ENCODE data around the gene ZNF280A. TPM values are rescaled to one million over a fixed set of nuclear protein-coding genes. Genes with fewer than 3 reads are reported as not detected.

ZNF280A gene
- total RNA-seq, 2 donors from 2014 or later: not detected

DNA sequence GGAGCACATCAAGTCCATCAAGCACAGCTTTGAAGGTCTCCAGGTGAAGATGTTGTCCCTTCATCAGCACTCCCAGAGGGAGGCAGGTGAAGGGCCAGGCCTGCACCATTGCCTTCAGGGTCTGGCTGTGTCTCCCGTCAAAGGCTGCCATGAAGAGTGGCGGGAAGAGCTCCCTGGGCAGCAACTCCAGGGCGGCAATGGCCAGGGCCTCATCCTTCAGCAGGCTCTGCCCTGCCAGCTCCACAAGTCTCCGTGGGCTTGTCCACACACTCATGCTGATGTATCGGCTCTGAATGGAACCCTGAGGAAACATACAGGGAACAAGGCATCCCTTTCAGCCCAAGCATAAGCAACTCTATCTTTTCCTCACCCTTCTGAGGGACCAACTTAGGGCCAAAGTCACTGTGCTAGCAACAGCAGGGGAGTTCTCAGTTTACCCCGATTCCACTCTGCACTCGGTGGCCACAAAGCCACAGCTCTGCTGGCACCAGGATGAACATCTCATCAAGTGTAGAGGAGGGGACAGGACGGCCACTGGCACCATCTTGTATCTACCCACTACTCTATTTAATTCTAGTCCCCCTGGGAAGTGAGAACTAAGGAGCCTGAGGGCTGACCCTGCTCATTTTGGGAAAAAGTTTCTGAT is 30.8 kb upstream of the ZNF280A start:
- H3K4me1 ChIP-seq (replicated peaks): no peaks in the 10 kb centered on the region
- no peak overlapping the region for H3K4me3 ChIP-seq
- H3K9me3 ChIP-seq: no peaks in the 10 kb centered on the region
- no peak for DNase-seq (ENCODE audit: low spot score)
- H3K36me3 ChIP-seq: no peaks in the 10 kb centered on the region
- intact Hi-C loops (cut with DNase I): no loop called here
- 91% methylated on average over 8 of the region's 8 CpGs for WGBS
- no peaks in the 10 kb centered on the region for H3K27me3 ChIP-seq (replicated peaks; ENCODE audit: insufficient read depth)
- H3K27ac ChIP-seq: no peak overlapping the region
- TF ChIP-seq POLR2A (IDR thresholded peaks at IDR 0.05) (no peak), CTCF (IDR thresholded peaks at IDR 0.05) (no peak), POLR2AphosphoS5 (IDR thresholded peaks at IDR 0.05) (no peak)

DNA sequence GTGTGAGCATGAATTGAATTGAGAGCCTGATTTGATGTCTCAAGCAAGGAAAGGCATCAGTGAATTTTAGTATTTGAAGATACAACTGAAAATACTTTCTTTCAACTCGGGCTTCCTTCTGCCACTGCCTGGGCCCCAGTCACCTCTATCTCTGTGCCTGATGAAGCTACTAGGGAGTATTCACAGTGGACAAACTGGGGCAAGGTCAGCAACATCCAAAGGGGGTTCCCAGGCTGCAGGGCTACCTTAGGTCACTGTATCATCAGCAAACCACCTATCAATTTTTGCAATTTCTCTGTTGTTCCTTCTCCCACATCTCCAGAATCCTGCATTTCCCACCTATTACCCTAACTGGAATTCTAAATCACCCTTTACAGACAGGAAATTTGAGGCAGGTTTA is 28.8 kb upstream of the ZNF280A start:
- WGBS: 71% methylated on average over 1 of the region's 1 CpG
- no peaks in the 10 kb centered on the region for H3K36me3 ChIP-seq
- no peaks in the 10 kb centered on the region for H3K4me1 ChIP-seq (replicated peaks)
- no peak for DNase-seq (ENCODE audit: low spot score)
- H3K27me3 ChIP-seq (replicated peaks; ENCODE audit: insufficient read depth): no peaks in the 10 kb centered on the region
- TF ChIP-seq POLR2AphosphoS5 (IDR thresholded peaks at IDR 0.05) (no peak), CTCF (IDR thresholded peaks at IDR 0.05) (no peak), POLR2A (IDR thresholded peaks at IDR 0.05) (no peak)
- H3K4me3 ChIP-seq: no peak overlapping the region
- intact Hi-C loops (cut with DNase I): no loop called here
- H3K9me3 ChIP-seq: no peaks in the 10 kb centered on the region
- H3K27ac ChIP-seq: no peak overlapping the region

DNA sequence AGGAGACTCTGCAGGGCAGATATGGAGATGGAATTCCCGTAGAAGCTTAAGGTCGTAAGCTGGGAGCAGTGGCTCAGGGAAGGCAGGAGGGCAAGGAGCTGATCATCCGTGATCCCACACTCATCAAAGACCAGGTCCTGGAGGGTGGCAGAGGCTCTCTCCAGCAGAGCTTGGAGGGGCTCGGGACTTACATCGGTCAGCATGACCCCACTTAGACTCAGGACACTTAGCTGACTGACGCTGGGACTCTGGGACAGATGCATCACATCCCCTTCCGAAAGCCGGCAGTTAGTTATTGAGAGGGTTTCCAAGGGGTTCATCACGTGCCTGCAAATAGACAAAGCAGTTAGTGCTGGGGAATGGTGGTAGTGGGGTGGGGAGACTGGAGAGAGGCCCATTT is 28.2 kb upstream of the ZNF280A start:
- Histone ChIP-seq H3K4me3 (no peak overlapping the region), H3K9me3 (no peaks in the 10 kb centered on the region), H3K27me3 (replicated peaks; ENCODE audit: insufficient read depth) (no peaks in the 10 kb centered on the region), H3K27ac (no peak overlapping the region), H3K4me1 (replicated peaks) (no peaks in the 10 kb centered on the region), H3K36me3 (no peaks in the 10 kb centered on the region)
- DNase-seq (ENCODE audit: low spot score): no peak
- TF ChIP-seq CTCF (IDR thresholded peaks at IDR 0.05) (no peak), POLR2A (IDR thresholded peaks at IDR 0.05) (no peak), POLR2AphosphoS5 (IDR thresholded peaks at IDR 0.05) (no peak)
- WGBS: 71% methylated on average over 9 of the region's 9 CpGs
- intact Hi-C loops (cut with DNase I): no loop called here

DNA sequence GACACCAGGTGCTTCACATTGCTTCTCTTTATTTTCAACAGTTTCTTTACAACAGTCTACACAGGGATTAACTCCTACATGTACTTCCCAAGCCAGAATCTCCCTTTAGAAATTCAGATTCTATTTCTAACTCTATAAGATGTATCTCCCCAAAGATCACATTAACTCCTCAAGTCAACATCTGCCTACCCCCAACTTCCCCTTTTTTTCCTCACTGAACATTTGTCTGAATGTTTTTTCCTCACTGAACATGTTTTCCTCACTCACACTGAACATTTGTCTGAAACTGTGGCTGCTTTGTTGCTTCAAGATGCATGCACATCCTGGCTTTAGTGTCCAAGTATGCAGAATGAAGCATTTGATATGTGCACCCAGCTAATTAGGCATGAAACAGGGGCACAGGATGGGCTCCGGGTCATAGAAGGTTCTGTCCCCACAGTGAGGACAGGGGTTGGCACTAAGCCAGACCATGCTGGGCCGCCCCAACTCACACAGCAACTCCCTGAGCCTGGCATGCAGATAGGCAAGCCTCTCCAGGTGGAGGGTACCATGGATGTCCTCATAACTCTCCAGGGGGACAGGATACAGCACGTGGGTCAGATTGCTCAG is 27.7 kb upstream of the ZNF280A start:
- Histone ChIP-seq H3K27ac (no peak overlapping the region), H3K4me3 (no peak overlapping the region), H3K4me1 (replicated peaks) (no peaks in the 10 kb centered on the region), H3K9me3 (no peaks in the 10 kb centered on the region), H3K27me3 (replicated peaks; ENCODE audit: insufficient read depth) (no peaks in the 10 kb centered on the region), H3K36me3 (no peaks in the 10 kb centered on the region)
- intact Hi-C loops (cut with DNase I): no loop called here
- DNase-seq (ENCODE audit: low spot score): no peak
- WGBS: 45% methylated on average over 3 of the region's 3 CpGs
- TF ChIP-seq POLR2AphosphoS5 (IDR thresholded peaks at IDR 0.05) (no peak), CTCF (IDR thresholded peaks at IDR 0.05) (no peak), POLR2A (IDR thresholded peaks at IDR 0.05) (no peak)

DNA sequence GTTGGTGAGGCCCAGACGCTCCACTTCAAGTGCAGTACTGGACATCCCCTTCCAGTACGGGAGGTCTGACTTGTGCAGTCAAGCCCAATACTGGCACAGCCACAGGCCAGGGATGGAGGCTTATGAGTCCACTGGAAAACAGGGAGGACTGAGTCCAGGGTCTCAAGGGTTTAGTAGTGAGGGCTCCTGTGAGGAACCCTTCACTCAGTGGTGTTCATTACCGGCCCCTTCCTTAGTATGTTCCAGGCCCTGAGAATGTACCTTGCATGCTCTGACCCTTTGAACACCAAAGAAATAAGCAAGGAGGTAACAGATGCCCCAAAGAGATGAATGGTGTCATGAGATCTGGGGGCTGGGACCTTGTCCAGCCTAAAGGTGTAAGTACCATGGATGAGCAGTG is 27.2 kb upstream of the ZNF280A start:
- Histone ChIP-seq H3K36me3 (no peaks in the 10 kb centered on the region), H3K4me3 (no peak overlapping the region), H3K27ac (no peak overlapping the region), H3K27me3 (replicated peaks; ENCODE audit: insufficient read depth) (no peaks in the 10 kb centered on the region), H3K4me1 (replicated peaks) (no peaks in the 10 kb centered on the region), H3K9me3 (no peaks in the 10 kb centered on the region)
- no peak for TF ChIP-seq POLR2A (IDR thresholded peaks at IDR 0.05)
- no peak for TF ChIP-seq CTCF (IDR thresholded peaks at IDR 0.05)
- TF ChIP-seq POLR2AphosphoS5 (IDR thresholded peaks at IDR 0.05): no peak
- intact Hi-C loops (cut with DNase I): no loop called here
- no peak for DNase-seq (ENCODE audit: low spot score)
- 72% methylated on average over 3 of the region's 3 CpGs for WGBS

Data from prostate gland (tissue), 2 donors.